Spinal cord (tissue), 10 donors: Measurements from ENCODE around the gene GCNT3. TPM values are rescaled to one million over a fixed set of nuclear protein-coding genes. Genes with fewer than 3 reads are reported as not detected.
A peak's percentile ranks its signal among the peaks of the same experiment; 100 is the strongest.
"Not testable (repeated sequence)": the region's sequence is repeated elsewhere in the genome, so short reads cannot be mapped to it uniquely, and the experiment has no call there.

Source experiments
- DNase-seq, 6 donors: peaks; one replicate each; pipeline versions ENCODE4 v3.0.0 to v3.0.0-alpha.2; 2013 to 2015; ENCODE audit warnings: low spot score in 6 of 6, low read depth in 4 of 6
- H3K27ac ChIP-seq: one replicate; pipeline ENCODE4 v1.5.1; 2013; ENCODE audit warnings: low read depth, low read length, control low read depth
- H3K27me3 ChIP-seq: one replicate; pipeline ENCODE4 v1.6.1; 2013; ENCODE audit warnings: low read length; ENCODE audit not compliant: control insufficient read depth, insufficient read depth
- H3K36me3 ChIP-seq: one replicate; pipeline ENCODE4 v1.6.1; 2013; ENCODE audit warnings: low read length; ENCODE audit not compliant: control insufficient read depth, insufficient read depth
- H3K4me1 ChIP-seq: one replicate; pipeline ENCODE4 v1.6.1; 2013; ENCODE audit warnings: low read length; ENCODE audit not compliant: control insufficient read depth, insufficient read depth
- H3K4me3 ChIP-seq: one replicate; pipeline ENCODE4 v1.5.1; 2013; ENCODE audit warnings: low read depth, low read length, control low read depth
- H3K9me3 ChIP-seq: one replicate; pipeline ENCODE4 v1.6.1; 2013; ENCODE audit warnings: low read length; ENCODE audit not compliant: control insufficient read depth, insufficient read depth
- WGBS: methylation state at CpG from one replicate; pipeline ENCODE4 v1.1.5; 2013; ENCODE audit warnings: missing lambda C conversion rate; ENCODE audit not compliant: insufficient coverage; 5-methylcytosine and 5-hydroxymethylcytosine counted together
- polyA plus RNA-seq, 2 donors: library from polyadenylated mRNA; unstranded; fragments of 120-200 nt; gene quantifications; one replicate each; pipeline ENCODE4 v1.2.1, GENCODE V29; 2013; ENCODE audit not compliant: insufficient read length in 2 of 2
- total RNA-seq, 2 donors: library from RNA; depleted of rRNA in 1 of 2; stranded (reverse); fragments of 120-200 nt in 1 of 2; fragments of >200 nt in 1 of 2; gene quantifications; one replicate each; pipeline versions ENCODE4 v1.2.3 to v1.2.4, GENCODE V29; 2013 to 2014
- donor health status: healthy.

Gene GCNT3
- total and polyA plus RNA-seq, 4 donors, result 0.10 to 1.1 (median 0.28) TPM

DNA sequence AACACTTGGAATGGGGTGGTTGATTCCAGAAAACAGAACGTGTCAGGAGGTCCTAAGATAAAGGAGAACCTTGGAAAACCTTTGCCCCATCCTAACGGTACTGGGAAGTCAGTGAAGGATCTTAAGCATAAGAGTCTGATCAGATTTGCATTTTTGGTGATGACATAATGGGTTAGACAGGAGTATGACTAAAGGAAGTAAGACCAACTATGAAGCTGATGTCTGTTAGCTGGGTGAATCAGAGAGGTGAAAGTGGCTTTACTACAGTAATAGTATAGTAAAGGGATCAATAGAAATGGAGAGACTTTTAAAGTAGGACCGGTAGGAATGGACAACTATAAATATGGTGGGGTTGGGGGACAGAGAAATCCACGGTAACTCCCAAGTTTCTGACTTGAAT lies 33.2 kb downstream of the GCNT3 start:
- Histone ChIP-seq H3K36me3 (peaks cover 10% of the 10 kb centered on the region), H3K9me3 (no peaks in the 10 kb centered on the region), H3K27me3 (no peaks in the 10 kb centered on the region), H3K4me1 (no peaks in the 10 kb centered on the region), H3K4me3 (no peak overlapping the region), H3K27ac (no peak overlapping the region)
- 89% methylated on average over 4 of the region's 4 CpGs for WGBS
- DNase-seq, result no peak

- H3K36me3 ChIP-seq, H3K27ac ChIP-seq, H3K4me1 ChIP-seq, H3K4me3 ChIP-seq, H3K27me3 ChIP-seq, H3K9me3 ChIP-seq, DNase-seq: not testable (repeated sequence)
- WGBS, result 97% methylated on average over 8 of the region's 9 CpGs
Observed at GRCh38 chr15:59645812-59646211, 34.2 kb downstream of the GCNT3 start.

DNA sequence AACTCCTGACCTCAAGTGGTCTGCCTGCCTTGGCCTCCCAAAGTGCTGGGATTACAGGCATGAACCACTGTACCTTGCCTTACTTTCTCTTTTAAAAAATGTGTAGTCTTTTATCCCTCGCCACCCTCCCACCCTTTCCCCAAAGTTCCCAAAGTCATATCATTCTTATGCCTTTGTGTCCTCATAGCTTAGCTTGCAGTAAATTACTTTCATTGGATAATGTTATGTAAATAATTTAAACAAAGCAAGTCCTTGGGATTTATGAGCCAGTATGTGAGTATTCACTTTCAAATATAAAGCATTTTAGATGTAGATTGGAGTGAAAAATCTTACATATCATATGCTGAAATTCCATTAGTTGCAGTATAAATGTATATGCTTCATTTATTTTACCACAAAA lies 34.7 kb downstream of the GCNT3 start:
- Histone ChIP-seq H3K9me3 (no peaks in the 10 kb centered on the region), H3K27ac (no peak overlapping the region), H3K4me3 (no peak overlapping the region), H3K27me3 (no peaks in the 10 kb centered on the region), H3K4me1 (no peaks in the 10 kb centered on the region), H3K36me3 (peaks cover 12% of the 10 kb centered on the region)
- DNase-seq, result no peak
- WGBS, result no CpG with 5 or more reads among the region's 1 CpG

GRCh38 chr15:59647085-59647484 lies 35.5 kb downstream of the GCNT3 start:
- Histone ChIP-seq H3K27ac (no peak overlapping the region), H3K27me3 (no peaks in the 10 kb centered on the region), H3K4me1 (no peaks in the 10 kb centered on the region), H3K36me3 (peaks cover 13% of the 10 kb centered on the region), H3K4me3 (no peak overlapping the region), H3K9me3 (no peaks in the 10 kb centered on the region)
- WGBS, result no CpG with 5 or more reads among the region's 1 CpG
- no peak for DNase-seq

GRCh38 chr15:59649603-59650002 lies 38.0 kb downstream of the GCNT3 start:
- Histone ChIP-seq H3K9me3 (no peaks in the 10 kb centered on the region), H3K27me3 (no peaks in the 10 kb centered on the region), H3K36me3 (peaks cover 7% of the 10 kb centered on the region), H3K27ac (no peak overlapping the region), H3K4me3 (no peak overlapping the region), H3K4me1 (no peaks in the 10 kb centered on the region)
- DNase-seq, result no peak

DNA sequence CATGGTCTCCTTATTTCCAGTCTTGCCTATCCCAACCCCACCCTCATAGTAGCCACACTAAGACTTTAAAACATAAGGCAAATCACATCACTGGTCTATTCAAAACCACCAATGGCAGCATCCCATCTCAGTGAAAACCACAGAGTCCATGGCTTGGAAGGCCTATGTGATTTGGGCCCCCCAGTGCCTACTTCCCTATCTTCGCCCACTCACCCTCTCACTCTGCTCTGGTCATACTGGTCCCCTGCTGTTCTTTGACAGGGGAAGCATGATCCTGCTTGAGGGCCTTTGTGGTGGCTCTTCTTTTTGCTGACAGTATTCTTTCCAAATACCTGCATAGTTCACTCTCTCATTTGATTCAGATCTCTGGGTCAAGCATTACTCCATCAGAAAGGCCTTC lies 42.5 kb downstream of the GCNT3 start:
- 100% methylated on average over 1 of the region's 1 CpG for WGBS
- no peaks in the 10 kb centered on the region for H3K9me3 ChIP-seq

DNA sequence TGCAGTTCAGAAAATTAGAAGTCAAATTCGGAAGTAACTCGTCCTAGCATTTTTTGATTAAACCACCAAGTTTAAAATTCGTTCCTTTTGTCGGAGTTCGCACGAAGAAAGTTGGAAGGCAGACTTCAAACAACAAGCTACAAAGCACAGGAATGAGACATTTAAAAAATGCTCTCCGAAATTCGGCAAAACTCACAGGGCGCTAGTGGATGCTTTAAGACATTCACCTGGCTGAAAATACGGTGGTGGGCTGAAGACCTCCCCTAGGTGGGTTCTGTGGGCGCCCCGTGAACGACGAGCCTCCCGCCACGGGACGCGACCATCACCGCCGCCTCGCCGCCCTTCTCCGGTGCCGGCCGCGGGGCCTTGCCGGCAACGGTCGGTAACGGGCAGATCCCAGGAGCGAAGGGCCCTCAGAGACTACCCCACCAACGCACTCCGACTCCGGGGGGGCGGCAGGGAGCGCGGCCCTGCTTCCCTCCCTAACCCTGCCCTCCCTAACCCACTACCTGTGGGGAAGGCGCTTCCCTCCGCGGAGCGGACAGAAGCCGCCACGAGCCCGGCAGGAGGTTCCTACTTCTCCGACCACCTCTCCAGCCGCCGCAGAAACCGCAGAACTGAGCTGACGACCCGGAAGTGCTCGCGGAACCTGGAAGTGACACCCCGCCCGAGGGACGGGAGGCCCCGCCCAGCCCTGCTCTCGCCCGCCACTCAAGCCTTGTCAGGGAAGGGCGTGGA lies 45.5 kb downstream of the GCNT3 start, which contains the start of gene GTF2A2:
GTF2A2 (minus strand) TSS at position 619 of the 738 bp plus-strand sequence. CDS start 5,238 bp downstream, outside the sequence.
- Histone ChIP-seq H3K36me3 (no peaks in the 10 kb centered on the region), H3K9me3 (no peaks in the 10 kb centered on the region)

More for the DNA sequence above, 42.5 kb downstream of the GCNT3 start:
- Histone ChIP-seq H3K27me3 (no peaks in the 10 kb centered on the region), H3K4me1 (peaks cover 5% of the 10 kb centered on the region), H3K27ac (no peak overlapping the region), H3K36me3 (peaks cover 4% of the 10 kb centered on the region), H3K4me3 (no peak overlapping the region)
- DNase-seq, result no peak

GRCh38 chr15:59657635-59658125 lies 46.1 kb downstream of the GCNT3 start:
- Histone ChIP-seq H3K36me3 (no peaks in the 10 kb centered on the region), H3K27ac (no peak overlapping the region), H3K27me3 (no peaks in the 10 kb centered on the region), H3K9me3 (no peaks in the 10 kb centered on the region), H3K4me3 (peak overlapping the region; percentile 92), H3K4me1 (peaks cover 5% of the 10 kb centered on the region)
- no peak for DNase-seq
- WGBS, result 39% methylated on average over 9 of the region's 23 CpGs

More for the DNA sequence above, 45.5 kb downstream of the GCNT3 start, which contains the start of gene GTF2A2:
- 0% methylated on average over 55 of the region's 59 CpGs for WGBS
- peaks cover 5% of the 10 kb centered on the region for H3K4me1 ChIP-seq
- peak within 1 kb of the TSS; percentile 76 for H3K27ac ChIP-seq
- H3K27me3 ChIP-seq, result no peaks in the 10 kb centered on the region
- peak within 1 kb of the TSS; percentile 92 for H3K4me3 ChIP-seq
- peak; percentile 82 to 98 (median 88) for DNase-seq

GRCh38 chr15:59659366-59659765 lies 47.8 kb downstream of the GCNT3 start:
- Histone ChIP-seq H3K36me3 (no peaks in the 10 kb centered on the region), H3K27ac (no peak overlapping the region), H3K9me3 (no peaks in the 10 kb centered on the region), H3K27me3 (no peaks in the 10 kb centered on the region), H3K4me3 (no peak overlapping the region), H3K4me1 (peaks cover 5% of the 10 kb centered on the region)
- no peak for DNase-seq
- no CpG with 5 or more reads among the region's 1 CpG for WGBS

DNA sequence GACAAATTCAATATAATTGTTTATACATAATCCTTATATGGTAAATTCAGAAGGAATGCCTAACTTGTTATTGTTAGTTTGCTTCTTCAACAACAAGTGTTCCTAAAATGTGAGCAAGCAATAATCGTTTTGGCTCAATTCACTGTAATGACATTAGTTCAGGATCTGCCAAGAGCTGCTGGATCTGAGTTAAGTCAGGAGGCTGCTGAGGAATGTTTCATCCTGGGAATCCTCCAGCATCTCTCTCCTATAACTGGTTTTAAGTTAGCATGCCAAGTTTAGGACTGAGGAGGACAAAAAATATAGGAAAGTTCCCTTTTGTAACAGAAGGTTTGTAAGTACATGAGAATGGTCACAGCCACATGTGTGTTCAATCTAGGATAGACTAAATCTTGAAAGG lies 50.7 kb downstream of the GCNT3 start:
- peak in 1 of 6 donors; percentile 13 for DNase-seq
- no CpG with 5 or more reads among the region's 1 CpG for WGBS
- Histone ChIP-seq H3K4me1 (peaks cover 5% of the 10 kb centered on the region), H3K27ac (no peak overlapping the region), H3K4me3 (no peak overlapping the region), H3K27me3 (no peaks in the 10 kb centered on the region), H3K36me3 (peaks cover 8% of the 10 kb centered on the region), H3K9me3 (no peaks in the 10 kb centered on the region)
